H1 (cell line): ENCODE results near the gene USH1C. TPM values are rescaled to one million over a fixed set of nuclear protein-coding genes. Genes with fewer than 3 reads are reported as not detected.

ENCODE experiments used
- CTCF ChIA-PET: fragments of 300-600 bp; sonication (Branson Sonifier 250); formaldehyde crosslinking; loops from one replicate; lab custom pipeline; 2021; ENCODE audit not compliant: partially characterized antibody; lab: Charles Lee
- POLR2A ChIA-PET: fragments of 300-600 bp; sonication (Branson Sonifier 250); formaldehyde crosslinking; loops from one replicate; lab custom pipeline; 2021; ENCODE audit warnings: inconsistent platforms; ENCODE audit not compliant: partially characterized antibody; lab: Charles Lee
- DNase-seq, 2 experiments: peaks; one replicate each; pipeline versions ENCODE4 v3.0.0 to v3.0.0-alpha.2; 2010 to 2022; ENCODE audit warnings: low spot score in 2 of 2, low read depth in 1 of 2, mixed read lengths in 1 of 2
- FAIRE-seq: peaks from 2 replicates; lab custom pipeline; 2011; peaks lifted over from hg19 to GRCh38; lab: Jason Lieb, UNC
- H2AFZ ChIP-seq: 2 replicates; pipeline ENCODE4 v1.8.1; 2012; ENCODE audit warnings: low read length, inconsistent platforms
- H2AK5ac ChIP-seq: 2 replicates; pipeline ENCODE4 v1.6.1; 2013; ENCODE audit warnings: low read depth, low read length
- H2BK120ac ChIP-seq: replicated peaks from 2 replicates; pipeline ENCODE3; 2013; ENCODE audit warnings: low read depth, low read length, inconsistent platforms
- H2BK12ac ChIP-seq: 2 replicates; pipeline ENCODE4 v1.6.1; 2013; ENCODE audit warnings: low read depth, low read length
- H2BK15ac ChIP-seq: 2 replicates; pipeline ENCODE4 v1.6.1; 2013; ENCODE audit warnings: low read length
- H2BK20ac ChIP-seq: 2 replicates; pipeline ENCODE4 v1.6.1; 2013; ENCODE audit warnings: low read length
- H2BK5ac ChIP-seq: 2 replicates; pipeline ENCODE4 v1.6.1; 2013; ENCODE audit warnings: low read depth, low read length
- H3K14ac ChIP-seq: 2 replicates; pipeline ENCODE4 v1.6.1; 2013; ENCODE audit warnings: inconsistent platforms; ENCODE audit not compliant: insufficient read length
- H3K18ac ChIP-seq: 2 replicates; pipeline ENCODE4 v1.6.1; 2013; ENCODE audit warnings: low read length; ENCODE audit errors: extremely low read depth
- H3K23ac ChIP-seq: 2 replicates; pipeline ENCODE4 v1.6.1; 2013; ENCODE audit warnings: inconsistent platforms; ENCODE audit not compliant: insufficient read length
- H3K23me2 ChIP-seq: 2 replicates; pipeline ENCODE4 v1.6.1; 2013; ENCODE audit warnings: low read depth, low read length
- H3K27ac ChIP-seq: 2 replicates; pipeline ENCODE4 v1.6.1; 2011; ENCODE audit warnings: low read depth, low read length, inconsistent platforms
- H3K27me3 ChIP-seq, 4 experiments: replicated peaks in 1 of 4; 1 replicate in 1 of 4; 2 replicates in 3 of 4; pipeline versions ENCODE4 v1.6.1 to v1.8.1; 2011 to 2013; ENCODE audit warnings: low read length in 3 of 4, mild to moderate bottlenecking in 3 of 4, inconsistent platforms in 2 of 4, mixed read lengths in 2 of 4, moderate library complexity in 1 of 4; ENCODE audit not compliant: control insufficient read depth in 3 of 4, insufficient read depth in 3 of 4; ENCODE audit errors: extremely low read depth in 1 of 4
- H3K36me3 ChIP-seq, 4 experiments: 2 replicates each; pipeline versions ENCODE4 v1.6.1 to v1.8.1; 2011 to 2013; ENCODE audit warnings: mild to moderate bottlenecking in 4 of 4, low read length in 3 of 4, moderate library complexity in 2 of 4, control low read depth in 1 of 4, inconsistent platforms in 1 of 4; ENCODE audit not compliant: insufficient read depth in 4 of 4, control insufficient read depth in 2 of 4
- H3K4ac ChIP-seq: replicated peaks from 2 replicates; pipeline ENCODE3; 2013; ENCODE audit warnings: low read length, low read depth, mixed read lengths, inconsistent platforms; ENCODE audit not compliant: insufficient read length
- H3K4me1 ChIP-seq, 4 experiments: replicated peaks in 1 of 4; 1 replicate in 1 of 4; 2 replicates in 3 of 4; pipeline versions ENCODE4 v1.6.1 to v1.8.1; 2011 to 2013; ENCODE audit warnings: low read length in 3 of 4, inconsistent platforms in 2 of 4, mixed read lengths in 1 of 4; ENCODE audit not compliant: insufficient read depth in 4 of 4, control insufficient read depth in 3 of 4
- H3K4me2 ChIP-seq, 2 experiments: 2 replicates each; pipeline versions ENCODE4 v1.6.1 to v1.8.1; 2011 to 2013; ENCODE audit warnings: low read depth in 2 of 2, low read length in 2 of 2, control low read depth in 1 of 2, inconsistent platforms in 1 of 2, mild to moderate bottlenecking in 1 of 2; ENCODE audit not compliant: insufficient read depth in 1 of 2
- H3K4me3 ChIP-seq, 4 experiments: fragments of 200-600, 300-600 bp in 1 of 4; sonication (generic), shearing (Covaris generic), sonication (Bioruptor Twin) in 1 of 4; 2 replicates each; pipeline versions ENCODE4 v1.5.1 to v1.8.1; 2011 to 2016; ENCODE audit warnings: low read length in 4 of 4, low read depth in 3 of 4, control low read depth in 2 of 4, inconsistent platforms in 2 of 4, mild to moderate bottlenecking in 2 of 4, mixed read lengths in 1 of 4, moderate library complexity in 1 of 4; ENCODE audit not compliant: insufficient read depth in 2 of 4; ENCODE audit errors: extremely low read depth in 1 of 4
- H3K56ac ChIP-seq: replicated peaks from 2 replicates; pipeline ENCODE3; 2013; ENCODE audit warnings: low read depth, mild to moderate bottlenecking, mixed read lengths, low read length, inconsistent platforms; ENCODE audit not compliant: insufficient read length
- H3K79me1 ChIP-seq: 2 replicates; pipeline ENCODE4 v1.6.1; 2013; ENCODE audit warnings: low read depth, low read length, control low read depth
- H3K79me2 ChIP-seq, 2 experiments: 2 replicates each; pipeline versions ENCODE4 v1.6.1 to v1.8.1; 2012 to 2013; ENCODE audit warnings: low read length in 2 of 2, mild to moderate bottlenecking in 2 of 2, inconsistent platforms in 1 of 2; ENCODE audit not compliant: insufficient read depth in 2 of 2, control insufficient read depth in 1 of 2
- H3K9ac ChIP-seq, 4 experiments: replicated peaks in 1 of 4; 1 replicate in 1 of 4; 2 replicates in 3 of 4; pipeline versions ENCODE4 v1.6.1 to v1.8.1; 2011 to 2013; ENCODE audit warnings: low read depth in 3 of 4, low read length in 3 of 4, control low read depth in 2 of 4, mild to moderate bottlenecking in 2 of 4, moderate library complexity in 2 of 4, inconsistent platforms in 1 of 4; ENCODE audit errors: extremely low read depth in 1 of 4
- H3K9me3 ChIP-seq, 2 experiments: 2 replicates each; pipeline versions ENCODE4 v1.6.1 to v1.8.1; 2012 to 2013; ENCODE audit warnings: mild to moderate bottlenecking in 2 of 2, moderate library complexity in 2 of 2, control low read depth in 1 of 2, inconsistent platforms in 1 of 2, low read depth in 1 of 2, low read length in 1 of 2, mixed read lengths in 1 of 2; ENCODE audit not compliant: insufficient read depth in 2 of 2
- H4K20me1 ChIP-seq, 2 experiments: replicated peaks in 1 of 2; 2 replicates each; pipeline versions ENCODE3 to v1.8.1; 2011 to 2013; ENCODE audit warnings: inconsistent platforms in 2 of 2, low read length in 2 of 2, mild to moderate bottlenecking in 1 of 2; ENCODE audit not compliant: insufficient read depth in 2 of 2, control insufficient read depth in 1 of 2
- H4K5ac ChIP-seq: 2 replicates; pipeline ENCODE4 v1.6.1; 2013; ENCODE audit warnings: low read length, low read depth, mixed read lengths, inconsistent platforms; ENCODE audit not compliant: insufficient read length
- H4K8ac ChIP-seq: 2 replicates; pipeline ENCODE4 v1.8.0; 2013; ENCODE audit warnings: mild to moderate bottlenecking, moderate library complexity, low read length, inconsistent platforms; ENCODE audit not compliant: insufficient read depth; ENCODE audit errors: extremely low read depth
- H4K91ac ChIP-seq: replicated peaks from 2 replicates; pipeline ENCODE3; 2013; ENCODE audit warnings: low read length, mixed read lengths, inconsistent platforms; ENCODE audit not compliant: insufficient read length
- BACH1 ChIP-seq: IDR thresholded peaks from 2 replicates; pipeline ENCODE4 v1.6.1; 2012; ENCODE audit warnings: low read length, improper control_type of control experiment
- CBX8 ChIP-seq: fragments of 300-800, 300-1000 bp; sonication (generic); IDR thresholded peaks from 2 replicates; pipeline ENCODE4 v1.7.1; 2016; ENCODE audit warnings: low read depth, low read length, borderline replicate concordance
- CEBPB ChIP-seq: IDR thresholded peaks from 2 replicates; pipeline ENCODE4 v1.6.1; 2012; ENCODE audit warnings: low read depth, low read length
- CHD1 ChIP-seq: IDR thresholded peaks from 2 replicates; pipeline ENCODE4 v1.6.1; 2012; ENCODE audit warnings: low read depth, low read length, improper control_type of control experiment
- CTBP2 ChIP-seq: IDR thresholded peaks from 2 replicates; pipeline ENCODE4 v1.7.0; 2011; ENCODE audit warnings: borderline replicate concordance, mild to moderate bottlenecking, moderate library complexity, mixed read lengths, low read length; ENCODE audit not compliant: insufficient read depth, insufficient read length
- FOSL1 ChIP-seq: IDR thresholded peaks from 2 replicates; pipeline ENCODE4 v1.6.1; 2011; ENCODE audit warnings: mild to moderate bottlenecking, low read depth, low read length, moderate library complexity; ENCODE audit not compliant: insufficient read depth
- GABPA ChIP-seq: IDR thresholded peaks from 2 replicates; pipeline ENCODE4 v1.6.1; 2011; ENCODE audit warnings: mild to moderate bottlenecking, low read length, moderate library complexity, borderline replicate concordance; ENCODE audit not compliant: insufficient read depth
- HDAC2 ChIP-seq, 2 experiments: fragments of 300-600 bp in 1 of 2; sonication (generic) in 1 of 2; IDR thresholded peaks; 2 replicates each; pipeline ENCODE4 v1.6.1; 2011 to 2012; ENCODE audit warnings: low read depth in 2 of 2, low read length in 2 of 2, mild to moderate bottlenecking in 2 of 2, moderate library complexity in 2 of 2, borderline replicate concordance in 1 of 2, inconsistent platforms in 1 of 2
- MAFK ChIP-seq: IDR thresholded peaks from 2 replicates; pipeline ENCODE4 v1.6.1; 2012; ENCODE audit warnings: low read depth, mild to moderate bottlenecking, improper control_type of control experiment, low read length
- SIX5 ChIP-seq: IDR thresholded peaks from 2 replicates; pipeline ENCODE4 v1.6.1; 2011; ENCODE audit warnings: mild to moderate bottlenecking, low read depth, low read length
- SP1 ChIP-seq: IDR thresholded peaks from 2 replicates; pipeline ENCODE4 v1.6.1; 2011; ENCODE audit warnings: low read depth, low read length
- SP2 ChIP-seq: IDR thresholded peaks from 2 replicates; pipeline ENCODE4 v1.6.1; 2012; ENCODE audit warnings: mild to moderate bottlenecking, low read length, inconsistent platforms
- TAF7 ChIP-seq: optimal IDR thresholded peaks from 2 replicates; pipeline ENCODE3; 2011; ENCODE audit warnings: low read depth, mild to moderate bottlenecking, inconsistent platforms, low read length, moderate library complexity, borderline replicate concordance
- YY1 ChIP-seq: IDR thresholded peaks from 2 replicates; pipeline ENCODE4 v1.6.1; 2011; ENCODE audit warnings: low read depth, mild to moderate bottlenecking, low read length
- ZNF274 ChIP-seq: IDR thresholded peaks from 2 replicates; pipeline ENCODE4 v1.7.0; 2012; ENCODE audit warnings: low read length, borderline replicate concordance; ENCODE audit errors: extremely low read depth
- WGBS, 2 experiments: shearing (Covaris generic) in 1 of 2; methylation state at CpG; one replicate each; pipeline versions ENCODE4 v1.1.6 to v1.1.7; 2013 to 2015; ENCODE audit warnings: low lambda C conversion rate in 2 of 2, mixed read lengths in 2 of 2, inconsistent platforms in 1 of 2, low coverage in 1 of 2, missing lambda C conversion rate in 1 of 2; ENCODE audit not compliant: insufficient replicate concordance in 2 of 2, insufficient coverage in 1 of 2, insufficient read length in 1 of 2; ENCODE audit errors: extremely low coverage in 1 of 2, missing lambda C conversion rate in 1 of 2; 5-methylcytosine and 5-hydroxymethylcytosine counted together
- polyA plus RNA-seq, 7 experiments: library from polyadenylated mRNA; depleted of rRNA in 3 of 7; stranded (reverse) in 5 of 7; unstranded in 2 of 7; fragments of >200 nt in 5 of 7; fragments of 200-250 nt in 2 of 7; gene quantifications; 1 replicate in 5 of 7; 2 replicates in 1 of 7; 4 replicates in 1 of 7; pipeline versions ENCODE4 v1.2.1 to v1.2.3, GENCODE V29; 2011 to 2013; ENCODE audit warnings: missing spikeins in 2 of 7, mixed read lengths in 2 of 7
- total RNA-seq: library from RNA; stranded (reverse); fragmentation: NEBNext Ultra II Directional; extraction: Animal tissue kit (Norgen Biotek cat#: 25700); gene quantifications from 2 replicates; pipeline ENCODE4 v1.2.1, GENCODE V29; 2021

Gene USH1C
- total and polyA plus RNA-seq, 2 of the 8 experiments (the other 6 are each of a cell fraction or from before 2014, with no cell fraction given) = 1.3 to 1.6 TPM

DNA sequence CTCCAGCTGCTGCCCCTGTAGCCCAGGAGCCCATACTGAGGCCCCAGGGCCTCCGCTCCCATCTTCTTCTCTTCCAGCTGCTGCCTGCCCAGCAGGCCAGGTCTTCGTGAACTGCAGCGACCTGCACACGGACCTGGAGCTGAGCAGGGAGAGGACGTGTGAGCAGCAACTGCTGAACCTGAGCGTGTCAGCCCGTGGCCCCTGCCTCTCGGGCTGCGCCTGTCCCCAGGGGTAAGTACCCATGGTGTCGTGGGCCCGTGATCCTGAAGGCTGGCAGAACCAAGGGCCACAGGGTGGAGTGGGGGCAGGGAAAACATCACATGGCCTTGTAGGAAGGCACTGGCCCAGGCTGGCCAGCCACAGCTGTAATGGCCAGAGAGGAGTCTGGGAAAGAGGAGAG lies 34.1 kb upstream of the USH1C start:
- no peaks in the 10 kb centered on the region for H3K36me3 ChIP-seq
- no peak overlapping the region for H3K9ac ChIP-seq
- no peak for FAIRE-seq
- WGBS, 2 experiments = 86% methylated on average over 11 of the region's 11 CpGs; no CpG with 5 or more reads in 1 of the 2 experiments
- H4K20me1 ChIP-seq = peaks cover 0 to 4% of the 10 kb centered on the region in 2 experiments
- no peak overlapping the region for H3K56ac ChIP-seq
- peaks cover 0 to 12% (median 3%) of the 10 kb centered on the region in 4 experiments for H3K4me1 ChIP-seq
- no peak overlapping the region for H3K4ac ChIP-seq
- no peaks in the 10 kb centered on the region for H3K27me3 ChIP-seq
- H2AK5ac ChIP-seq = no peak overlapping the region
- no peak overlapping the region for H4K91ac ChIP-seq
- H2BK5ac ChIP-seq = no peak overlapping the region
- no peak overlapping the region for H2AFZ ChIP-seq
- no peak overlapping the region for H3K18ac ChIP-seq
- H4K5ac ChIP-seq = no peak overlapping the region
- no peak overlapping the region for H2BK20ac ChIP-seq
- no peak overlapping the region for H3K4me3 ChIP-seq
- no peak overlapping the region for H3K4me2 ChIP-seq
- POLR2A ChIA-PET = no interaction called here
- no peak overlapping the region for H4K8ac ChIP-seq
- no peak overlapping the region for H3K14ac ChIP-seq
- no peak overlapping the region for H2BK120ac ChIP-seq
- CTCF ChIA-PET = interaction anchor here (1.1 to 6.1 kb wide), 3 partner anchors 17 to 144 kb away, joined by 3 to 54 read pairs (median 3); no protein-coding TSS in a partner anchor
- H3K27ac ChIP-seq = no peak overlapping the region
- peak in 1 of 2 experiments; percentile 33 for DNase-seq
- no peaks in the 10 kb centered on the region for H3K79me2 ChIP-seq
- no peaks in the 10 kb centered on the region for H3K23me2 ChIP-seq
- no peak overlapping the region for H3K23ac ChIP-seq
- H2BK15ac ChIP-seq = no peak overlapping the region
- H3K9me3 ChIP-seq = no peaks in the 10 kb centered on the region; a peak in 1 of 4 replicates
- H2BK12ac ChIP-seq = no peak overlapping the region
- H3K79me1 ChIP-seq = no peaks in the 10 kb centered on the region
- TF ChIP-seq YY1 = no peak
- no peak for TF ChIP-seq GABPA
- TF ChIP-seq TAF7 = no peak
- no peak for TF ChIP-seq CEBPB
- TF ChIP-seq ZNF274 = no peak
- TF ChIP-seq SP1 = no peak
- no peak for TF ChIP-seq CTBP2
- TF ChIP-seq CHD1 = no peak
- TF ChIP-seq MAFK = no peak
- TF ChIP-seq SIX5 = no peak
- no peak for TF ChIP-seq BACH1
- TF ChIP-seq SP2 = no peak
- TF ChIP-seq CBX8 = no peak
- TF ChIP-seq HDAC2 (IDR thresholded peaks at IDR 0.05; ENCODE audit: borderline replicate concordance in 1 of 2, low read depth in 2 of 2, low read length in 2 of 2) = no peak
- TF ChIP-seq FOSL1 = no peak
